GM13977 (cell line): ENCODE data around the gene ARHGEF40.

Source experiments
- DNase-seq: peaks from one replicate; pipeline ENCODE4 v3.0.0; 2012; ENCODE audit warnings: low spot score
- in situ Hi-C: fragments of 300-500 bp; cut with MboI; formaldehyde crosslinking; loops from one replicate; pipeline ENCODE4 v1.12.0; 2022; ENCODE audit warnings: low sequenced_read_pairs, low pct_unique_long_range_greater_than_20kb, mixed read lengths, inconsistent platforms; ENCODE audit not compliant: unreplicated experiment
- TF ChIP-seq, protein P1 (sequence below): IDR thresholded peaks from 2 replicates; pipeline ENCODE4 v1.5.1; 2012; ENCODE audit warnings: mild to moderate bottlenecking, control low read depth; ENCODE audit not compliant: insufficient read depth; ENCODE audit errors: extremely low read depth, missing control alignments

The ARHGEF40 gene

GRCh38 chr14:21102521-21103410 lies 32.7 kb downstream of the ARHGEF40 start:
- TF ChIP-seq, protein P1, sequence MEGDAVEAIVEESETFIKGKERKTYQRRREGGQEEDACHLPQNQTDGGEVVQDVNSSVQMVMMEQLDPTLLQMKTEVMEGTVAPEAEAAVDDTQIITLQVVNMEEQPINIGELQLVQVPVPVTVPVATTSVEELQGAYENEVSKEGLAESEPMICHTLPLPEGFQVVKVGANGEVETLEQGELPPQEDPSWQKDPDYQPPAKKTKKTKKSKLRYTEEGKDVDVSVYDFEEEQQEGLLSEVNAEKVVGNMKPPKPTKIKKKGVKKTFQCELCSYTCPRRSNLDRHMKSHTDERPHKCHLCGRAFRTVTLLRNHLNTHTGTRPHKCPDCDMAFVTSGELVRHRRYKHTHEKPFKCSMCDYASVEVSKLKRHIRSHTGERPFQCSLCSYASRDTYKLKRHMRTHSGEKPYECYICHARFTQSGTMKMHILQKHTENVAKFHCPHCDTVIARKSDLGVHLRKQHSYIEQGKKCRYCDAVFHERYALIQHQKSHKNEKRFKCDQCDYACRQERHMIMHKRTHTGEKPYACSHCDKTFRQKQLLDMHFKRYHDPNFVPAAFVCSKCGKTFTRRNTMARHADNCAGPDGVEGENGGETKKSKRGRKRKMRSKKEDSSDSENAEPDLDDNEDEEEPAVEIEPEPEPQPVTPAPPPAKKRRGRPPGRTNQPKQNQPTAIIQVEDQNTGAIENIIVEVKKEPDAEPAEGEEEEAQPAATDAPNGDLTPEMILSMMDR: no peak
- in situ Hi-C loops: no loop called here

GRCh38 chr14:21103411-21103709 lies 33.3 kb downstream of the ARHGEF40 start:
- no peak for DNase-seq
- in situ Hi-C loops: no loop called here
- TF ChIP-seq, protein P1: no peak

More at GRCh38 chr14:21102521-21103410, 32.7 kb downstream of the ARHGEF40 start:
- peak; percentile 30 for DNase-seq

- in situ Hi-C loops: no loop called here
- TF ChIP-seq, protein P1: peak; percentile 76
- peak; percentile 95 for DNase-seq
Observed at GRCh38 chr14:21103710-21104447, 33.8 kb downstream of the ARHGEF40 start.

DNA sequence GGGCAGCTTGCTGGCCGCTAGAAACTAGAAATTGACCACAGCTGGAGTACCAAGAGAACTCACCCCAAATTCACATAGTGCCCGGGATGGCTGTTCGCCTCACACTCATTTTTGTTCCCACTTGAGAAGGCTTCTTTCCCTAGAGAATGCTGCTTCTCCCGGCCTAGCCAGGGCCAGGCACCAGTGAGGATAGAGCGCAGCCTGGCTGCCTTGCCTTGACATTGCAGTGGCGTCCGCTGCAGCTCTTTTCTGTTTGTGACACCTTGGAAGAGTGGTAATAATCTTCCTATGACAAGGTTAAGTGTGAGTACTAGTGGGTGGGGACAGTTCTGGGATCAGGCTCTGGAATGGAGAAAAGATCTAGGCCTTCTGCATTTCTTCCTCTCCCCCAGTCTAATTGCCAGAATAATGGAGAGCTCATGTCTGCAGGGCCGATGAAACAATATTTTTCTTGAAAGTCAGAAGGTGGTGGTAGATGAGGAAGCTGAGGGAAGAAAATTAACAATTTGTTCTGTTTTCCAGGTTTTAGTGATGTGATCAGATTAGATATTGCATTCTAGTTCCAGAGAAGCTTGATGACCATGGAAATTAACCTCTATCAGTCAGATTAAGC lies 34.5 kb downstream of the ARHGEF40 start:
- peak; percentile 70 for DNase-seq
- in situ Hi-C loops: no loop called here
- TF ChIP-seq, protein P1: peak; percentile 97

- TF ChIP-seq, protein P1: no peak
- DNase-seq: no peak
- in situ Hi-C loops: no loop called here
Observed at GRCh38 chr14:21105095-21105494, 35.0 kb downstream of the ARHGEF40 start.

GRCh38 chr14:21106176-21106497 lies 36.0 kb downstream of the ARHGEF40 start:
- TF ChIP-seq, protein P1: no peak
- in situ Hi-C loops: no loop called here
- DNase-seq: no peak
